ENCODE results near the gene SMARCA2.

SMARCA2 gene

GRCh38 chr9:2086971-2087370 lies 71.8 kb downstream of the SMARCA2 start:
- Histone ChIP-seq H3K36me3 (ENCODE audit: control insufficient read depth, insufficient read depth, low read length) (no peaks in the 10 kb centered on the region), H3K9me3 (ENCODE audit: control insufficient read depth, low read length) (no peaks in the 10 kb centered on the region), H3K27me3 (ENCODE audit: control insufficient read depth, insufficient read depth, low read length, poor library complexity, severe bottlenecking) (no peaks in the 10 kb centered on the region), H3K27ac (ENCODE audit: insufficient read depth, low read depth, low read length, poor library complexity, severe bottlenecking) (no peak overlapping the region), H3K4me3 (ENCODE audit: insufficient read depth, low read depth, low read length) (no peak overlapping the region), H3K4me1 (ENCODE audit: control insufficient read depth, insufficient read depth, low read length) (no peaks in the 10 kb centered on the region)
- WGBS, 2 experiments, result 96 to 97% methylated on average over 2 to 3 of the region's 3 CpGs

GRCh38 chr9:2087500-2088313 lies 72.6 kb downstream of the SMARCA2 start:
- 77 to 80% methylated on average over 6 of the region's 6 CpGs for WGBS, 2 experiments
- Histone ChIP-seq H3K4me3 (ENCODE audit: insufficient read depth, low read depth, low read length) (no peak overlapping the region), H3K36me3 (ENCODE audit: control insufficient read depth, insufficient read depth, low read length) (no peaks in the 10 kb centered on the region), H3K4me1 (ENCODE audit: control insufficient read depth, insufficient read depth, low read length) (no peaks in the 10 kb centered on the region), H3K27me3 (ENCODE audit: control insufficient read depth, insufficient read depth, low read length, poor library complexity, severe bottlenecking) (no peaks in the 10 kb centered on the region), H3K9me3 (ENCODE audit: control insufficient read depth, low read length) (no peaks in the 10 kb centered on the region), H3K27ac (ENCODE audit: insufficient read depth, low read depth, low read length, poor library complexity, severe bottlenecking) (no peak overlapping the region)

- Histone ChIP-seq H3K27ac (ENCODE audit: insufficient read depth, low read depth, low read length, poor library complexity, severe bottlenecking) (no peak overlapping the region), H3K36me3 (ENCODE audit: control insufficient read depth, insufficient read depth, low read length) (no peaks in the 10 kb centered on the region), H3K4me1 (ENCODE audit: control insufficient read depth, insufficient read depth, low read length) (no peaks in the 10 kb centered on the region), H3K4me3 (ENCODE audit: insufficient read depth, low read depth, low read length) (no peak overlapping the region), H3K9me3 (ENCODE audit: control insufficient read depth, low read length) (no peaks in the 10 kb centered on the region), H3K27me3 (ENCODE audit: control insufficient read depth, insufficient read depth, low read length, poor library complexity, severe bottlenecking) (no peaks in the 10 kb centered on the region)
- 61 to 70% methylated on average over 2 of the region's 2 CpGs for WGBS, 2 experiments
Measured at GRCh38 chr9:2093920-2094597, 78.9 kb downstream of the SMARCA2 start.

GRCh38 chr9:2096376-2096970 lies 81.3 kb downstream of the SMARCA2 start:
- Histone ChIP-seq H3K36me3 (ENCODE audit: control insufficient read depth, insufficient read depth, low read length) (no peaks in the 10 kb centered on the region), H3K9me3 (ENCODE audit: control insufficient read depth, low read length) (no peaks in the 10 kb centered on the region), H3K4me1 (ENCODE audit: control insufficient read depth, insufficient read depth, low read length) (no peaks in the 10 kb centered on the region), H3K27me3 (ENCODE audit: control insufficient read depth, insufficient read depth, low read length, poor library complexity, severe bottlenecking) (no peaks in the 10 kb centered on the region), H3K4me3 (ENCODE audit: insufficient read depth, low read depth, low read length) (no peak overlapping the region), H3K27ac (ENCODE audit: insufficient read depth, low read depth, low read length, poor library complexity, severe bottlenecking) (no peak overlapping the region)
- WGBS, 2 experiments, result 91 to 95% methylated on average over 6 of the region's 6 CpGs

GRCh38 chr9:2106666-2107065 lies 91.5 kb downstream of the SMARCA2 start:
- no peaks in the 10 kb centered on the region for H3K36me3 ChIP-seq (ENCODE audit: control insufficient read depth, insufficient read depth, low read length)

GRCh38 chr9:2107906-2108451 lies 92.8 kb downstream of the SMARCA2 start:
- Histone ChIP-seq H3K4me1 (ENCODE audit: control insufficient read depth, insufficient read depth, low read length) (no peaks in the 10 kb centered on the region), H3K27ac (ENCODE audit: insufficient read depth, low read depth, low read length, poor library complexity, severe bottlenecking) (no peak overlapping the region), H3K4me3 (ENCODE audit: insufficient read depth, low read depth, low read length) (no peak overlapping the region), H3K36me3 (ENCODE audit: control insufficient read depth, insufficient read depth, low read length) (no peaks in the 10 kb centered on the region), H3K27me3 (ENCODE audit: control insufficient read depth, insufficient read depth, low read length, poor library complexity, severe bottlenecking) (no peaks in the 10 kb centered on the region), H3K9me3 (ENCODE audit: control insufficient read depth, low read length) (no peaks in the 10 kb centered on the region)
- WGBS, 2 experiments, result 94 to 98% methylated on average over 5 of the region's 5 CpGs

More at GRCh38 chr9:2106666-2107065, 91.5 kb downstream of the SMARCA2 start:
- Histone ChIP-seq H3K4me1 (ENCODE audit: control insufficient read depth, insufficient read depth, low read length) (no peaks in the 10 kb centered on the region), H3K4me3 (ENCODE audit: insufficient read depth, low read depth, low read length) (no peak overlapping the region), H3K27me3 (ENCODE audit: control insufficient read depth, insufficient read depth, low read length, poor library complexity, severe bottlenecking) (no peaks in the 10 kb centered on the region), H3K27ac (ENCODE audit: insufficient read depth, low read depth, low read length, poor library complexity, severe bottlenecking) (no peak overlapping the region), H3K9me3 (ENCODE audit: control insufficient read depth, low read length) (no peaks in the 10 kb centered on the region)
- 86% methylated on average over 1 of the region's 1 CpG for WGBS, 2 experiments

GRCh38 chr9:2109069-2109650 lies 94.0 kb downstream of the SMARCA2 start:
- Histone ChIP-seq H3K4me3 (ENCODE audit: insufficient read depth, low read depth, low read length) (no peak overlapping the region), H3K36me3 (ENCODE audit: control insufficient read depth, insufficient read depth, low read length) (no peaks in the 10 kb centered on the region), H3K4me1 (ENCODE audit: control insufficient read depth, insufficient read depth, low read length) (no peaks in the 10 kb centered on the region), H3K27ac (ENCODE audit: insufficient read depth, low read depth, low read length, poor library complexity, severe bottlenecking) (no peak overlapping the region), H3K27me3 (ENCODE audit: control insufficient read depth, insufficient read depth, low read length, poor library complexity, severe bottlenecking) (no peaks in the 10 kb centered on the region), H3K9me3 (ENCODE audit: control insufficient read depth, low read length) (no peaks in the 10 kb centered on the region)
- WGBS, 2 experiments, result 75% methylated on average over 2 of the region's 2 CpGs; no CpG with 5 or more reads in 1 of the 2 experiments

GRCh38 chr9:2110036-2110435 lies 94.9 kb downstream of the SMARCA2 start:
- H3K4me3 ChIP-seq (ENCODE audit: insufficient read depth, low read depth, low read length), result no peak overlapping the region
- no peaks in the 10 kb centered on the region for H3K9me3 ChIP-seq (ENCODE audit: control insufficient read depth, low read length)
- H3K27ac ChIP-seq (ENCODE audit: insufficient read depth, low read depth, low read length, poor library complexity, severe bottlenecking), result no peak overlapping the region
- WGBS, 2 experiments, result 88 to 89% methylated on average over 2 of the region's 2 CpGs
- H3K4me1 ChIP-seq (ENCODE audit: control insufficient read depth, insufficient read depth, low read length), result no peaks in the 10 kb centered on the region
- H3K36me3 ChIP-seq (ENCODE audit: control insufficient read depth, insufficient read depth, low read length), result no peaks in the 10 kb centered on the region
- no peaks in the 10 kb centered on the region for H3K27me3 ChIP-seq (ENCODE audit: control insufficient read depth, insufficient read depth, low read length, poor library complexity, severe bottlenecking)

- Histone ChIP-seq H3K4me3 (ENCODE audit: insufficient read depth, low read depth, low read length) (no peak overlapping the region), H3K27me3 (ENCODE audit: control insufficient read depth, insufficient read depth, low read length, poor library complexity, severe bottlenecking) (no peaks in the 10 kb centered on the region), H3K36me3 (ENCODE audit: control insufficient read depth, insufficient read depth, low read length) (no peaks in the 10 kb centered on the region), H3K27ac (ENCODE audit: insufficient read depth, low read depth, low read length, poor library complexity, severe bottlenecking) (no peak overlapping the region), H3K9me3 (ENCODE audit: control insufficient read depth, low read length) (no peaks in the 10 kb centered on the region), H3K4me1 (ENCODE audit: control insufficient read depth, insufficient read depth, low read length) (no peaks in the 10 kb centered on the region)
- WGBS, 2 experiments, result 77% methylated on average over 3 of the region's 3 CpGs
Measured at GRCh38 chr9:2116073-2116472, 100.9 kb downstream of the SMARCA2 start.

- Histone ChIP-seq H3K4me1 (ENCODE audit: control insufficient read depth, insufficient read depth, low read length) (no peaks in the 10 kb centered on the region), H3K36me3 (ENCODE audit: control insufficient read depth, insufficient read depth, low read length) (no peaks in the 10 kb centered on the region), H3K27me3 (ENCODE audit: control insufficient read depth, insufficient read depth, low read length, poor library complexity, severe bottlenecking) (no peaks in the 10 kb centered on the region), H3K9me3 (ENCODE audit: control insufficient read depth, low read length) (no peaks in the 10 kb centered on the region), H3K27ac (ENCODE audit: insufficient read depth, low read depth, low read length, poor library complexity, severe bottlenecking) (no peak overlapping the region), H3K4me3 (ENCODE audit: insufficient read depth, low read depth, low read length) (no peak overlapping the region)
- 91 to 92% methylated on average over 6 of the region's 6 CpGs for WGBS, 2 experiments
Measured at GRCh38 chr9:2117527-2117926, 102.4 kb downstream of the SMARCA2 start.

Data from ectodermal cell (in vitro differentiated cells).